ENCODE results near the gene RABL3.

Gene RABL3

GRCh38 chr3:120688121-120688520, 54.2 kb downstream of the RABL3 start:
- Histone ChIP-seq H3K4me3 (replicated peaks; ENCODE audit: insufficient read depth, low read length) (no peak overlapping the region), H3K27ac (replicated peaks) (no peak overlapping the region), H3K27me3 (ENCODE audit: insufficient read depth, poor library complexity, severe bottlenecking) (no peaks in the 10 kb centered on the region)
- TF ChIP-seq GABPA (IDR thresholded peaks at IDR 0.05; ENCODE audit: low read depth): no peak
- TF ChIP-seq CTCF (IDR thresholded peaks at IDR 0.05; ENCODE audit: insufficient read depth, low read length): no peak
- TF ChIP-seq REST (IDR thresholded peaks at IDR 0.05; ENCODE audit: insufficient replicate concordance, low read depth): no peak
- TF ChIP-seq POLR2AphosphoS5 (IDR thresholded peaks at IDR 0.05; ENCODE audit: low read depth): no peak
- no peak for TF ChIP-seq SPI1 (IDR thresholded peaks at IDR 0.05; ENCODE audit: borderline replicate concordance, low read depth)
- no peak for DNase-seq (ENCODE audit: low read depth in 1 of 2, low spot score in 1 of 2)

GRCh38 chr3:120685411-120685810, 56.9 kb downstream of the RABL3 start:
- DNase-seq (ENCODE audit: low read depth in 1 of 2, low spot score in 1 of 2): no peak
- no peak overlapping the region for H3K4me3 ChIP-seq (replicated peaks; ENCODE audit: insufficient read depth, low read length)
- H3K27ac ChIP-seq (replicated peaks): no peak overlapping the region
- H3K27me3 ChIP-seq (ENCODE audit: insufficient read depth, poor library complexity, severe bottlenecking): no peaks in the 10 kb centered on the region
- TF ChIP-seq REST (IDR thresholded peaks at IDR 0.05; ENCODE audit: insufficient replicate concordance, low read depth) (no peak), GABPA (IDR thresholded peaks at IDR 0.05; ENCODE audit: low read depth) (no peak), CTCF (IDR thresholded peaks at IDR 0.05; ENCODE audit: insufficient read depth, low read length) (no peak), POLR2AphosphoS5 (IDR thresholded peaks at IDR 0.05; ENCODE audit: low read depth) (no peak), SPI1 (IDR thresholded peaks at IDR 0.05; ENCODE audit: borderline replicate concordance, low read depth) (no peak)

- TF ChIP-seq SPI1 (IDR thresholded peaks at IDR 0.05; ENCODE audit: borderline replicate concordance, low read depth): no peak
- TF ChIP-seq REST (IDR thresholded peaks at IDR 0.05; ENCODE audit: insufficient replicate concordance, low read depth): no peak
- no peak for TF ChIP-seq POLR2AphosphoS5 (IDR thresholded peaks at IDR 0.05; ENCODE audit: low read depth)
- no peak for TF ChIP-seq CTCF (IDR thresholded peaks at IDR 0.05; ENCODE audit: insufficient read depth, low read length)
- TF ChIP-seq GABPA (IDR thresholded peaks at IDR 0.05; ENCODE audit: low read depth): no peak
- no peak for DNase-seq (ENCODE audit: low read depth in 1 of 2, low spot score in 1 of 2)
- Histone ChIP-seq H3K27ac (replicated peaks) (no peak overlapping the region), H3K4me3 (replicated peaks; ENCODE audit: insufficient read depth, low read length) (no peak overlapping the region), H3K27me3 (ENCODE audit: insufficient read depth, poor library complexity, severe bottlenecking) (no peaks in the 10 kb centered on the region)
These were observed 57.4 kb downstream of the RABL3 start for GRCh38 chr3:120684896-120685295.

Data from HL-60 (cell line).